Activated CD8-positive, alpha-beta memory T cell treated with anti-CD3 and anti-CD28 coated beads for 24 hours (primary cell): ENCODE measurements around the gene PPHLN1.

Source experiments
- DNase-seq: peaks from one replicate; pipeline ENCODE4 v3.0.0-alpha.2; 2020

PPHLN1 gene

DNA sequence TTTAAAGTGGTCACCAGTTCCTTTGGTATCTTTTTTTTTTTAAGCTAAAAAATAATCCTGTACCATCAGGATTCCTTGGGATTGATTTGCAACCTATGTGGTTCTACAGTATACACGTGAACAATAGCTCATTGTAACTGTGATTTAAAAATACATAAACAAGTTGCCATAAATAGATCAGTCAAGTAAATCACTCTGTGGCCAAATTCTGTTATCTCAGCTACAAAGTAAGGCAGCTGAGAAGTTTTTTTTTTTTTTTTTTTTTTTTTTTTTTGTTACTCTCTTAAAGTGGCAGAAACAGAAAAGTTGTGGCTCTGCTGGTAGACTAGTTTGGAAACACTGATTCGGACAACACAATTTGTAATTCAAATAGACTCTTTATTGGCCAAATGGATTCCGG is 159.0 kb downstream of the PPHLN1 start:
- no peak for DNase-seq

- DNase-seq = no peak
Measured at GRCh38 chr12:42485823-42486222, 159.9 kb downstream of the PPHLN1 start.

DNA sequence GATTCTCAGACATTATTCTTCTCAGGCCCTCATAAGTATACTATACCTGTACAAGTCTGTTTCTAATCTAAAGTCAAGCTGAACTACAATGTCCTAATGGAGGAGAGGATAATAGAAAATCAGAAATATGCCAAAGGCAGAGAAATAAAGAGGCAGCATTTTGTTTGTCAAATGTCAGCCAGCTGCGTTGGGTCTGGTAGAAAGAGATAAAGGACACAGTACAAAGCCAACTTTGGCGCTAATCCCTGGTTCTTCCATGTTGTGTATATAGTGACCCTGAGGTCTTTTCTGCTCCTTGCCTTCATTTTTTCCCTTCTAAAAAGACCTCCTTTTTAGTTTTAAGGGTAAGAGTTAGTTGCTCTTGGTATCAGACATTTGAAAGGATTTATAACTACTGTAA is 160.4 kb downstream of the PPHLN1 start:
- DNase-seq = no peak

- no peak for DNase-seq
Measured at GRCh38 chr12:42490261-42490842, 164.4 kb downstream of the PPHLN1 start.
